Ectodermal cell (in vitro differentiated cells): ENCODE results near the gene CNNM2.
A peak's percentile ranks its signal among the peaks of the same experiment; 100 is the strongest.
"Not testable (repeated sequence)": the region's sequence is repeated elsewhere in the genome, so short reads cannot be mapped to it uniquely, and the experiment has no call there.

ENCODE experiments used
- H3K27ac ChIP-seq: 2 replicates; pipeline ENCODE4 v1.7.0; 2013; ENCODE audit warnings: mild to moderate bottlenecking, low read depth, low read length; ENCODE audit not compliant: insufficient read depth, poor library complexity, severe bottlenecking
- H3K27me3 ChIP-seq: 2 replicates; pipeline ENCODE4 v1.7.0; 2013; ENCODE audit warnings: mild to moderate bottlenecking, low read length; ENCODE audit not compliant: insufficient read depth, control insufficient read depth, poor library complexity, severe bottlenecking
- H3K36me3 ChIP-seq: one replicate; pipeline ENCODE4 v1.7.0; 2013; ENCODE audit warnings: low read length; ENCODE audit not compliant: control insufficient read depth, insufficient read depth
- H3K4me1 ChIP-seq: one replicate; pipeline ENCODE4 v1.7.0; 2013; ENCODE audit warnings: low read length; ENCODE audit not compliant: control insufficient read depth, insufficient read depth
- H3K4me3 ChIP-seq: 2 replicates; pipeline ENCODE4 v1.7.0; 2013; ENCODE audit warnings: low read depth, low read length, control low read depth; ENCODE audit not compliant: insufficient read depth
- H3K9me3 ChIP-seq: 2 replicates; pipeline ENCODE4 v1.7.0; 2013; ENCODE audit warnings: mild to moderate bottlenecking, low read length, moderate library complexity; ENCODE audit not compliant: control insufficient read depth
- WGBS, 2 experiments: methylation state at CpG; one replicate each; pipeline ENCODE4 v1.1.7; 2013; ENCODE audit warnings: missing lambda C conversion rate in 2 of 2; 5-methylcytosine and 5-hydroxymethylcytosine counted together

Gene CNNM2

DNA sequence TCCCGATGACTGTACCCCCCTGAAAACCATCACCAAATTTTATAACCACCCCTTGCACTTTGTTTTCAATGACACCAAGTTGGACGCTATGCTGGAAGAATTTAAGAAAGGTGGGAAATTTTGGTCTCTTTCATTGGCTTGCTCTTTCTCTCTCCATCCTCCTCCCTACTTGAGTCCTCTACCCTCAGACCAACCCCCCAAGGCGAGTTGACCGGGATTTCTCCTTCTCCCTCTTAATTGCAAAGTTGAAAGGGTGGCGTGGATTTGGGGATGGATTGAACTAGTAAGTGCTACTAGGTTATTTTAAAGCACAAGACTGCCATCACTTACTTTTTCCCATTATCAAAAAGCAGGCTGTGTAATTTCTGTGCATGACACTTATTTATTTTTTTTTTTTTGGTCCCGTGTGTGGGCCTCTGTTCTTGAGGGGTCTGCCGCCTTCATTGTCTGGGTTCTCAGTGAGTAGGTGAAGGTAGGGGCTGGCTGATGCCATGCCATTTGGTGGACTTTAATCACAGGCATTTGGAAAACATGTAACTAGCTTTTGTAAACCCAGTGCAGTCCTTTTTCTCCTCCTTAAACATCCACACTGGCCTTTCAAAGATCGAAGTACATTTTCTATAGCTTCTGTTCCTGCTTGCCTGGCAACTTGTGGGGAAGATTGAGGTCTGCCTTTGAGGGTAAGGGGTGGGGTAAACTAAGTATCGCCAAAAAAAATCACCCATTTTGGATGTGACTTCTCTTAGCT is 2.1 kb downstream of the CNNM2 start:
- Histone ChIP-seq H3K4me1 (no peaks in the 10 kb centered on the region), H3K27me3 (peaks cover 21% of the 10 kb centered on the region), H3K27ac (no peak overlapping the region), H3K9me3 (no peaks in the 10 kb centered on the region), H3K4me3 (peak overlapping the region; percentile 83), H3K36me3 (no peaks in the 10 kb centered on the region)
- WGBS, 2 experiments: 16 to 23% methylated on average over 5 to 6 of the region's 9 CpGs

DNA sequence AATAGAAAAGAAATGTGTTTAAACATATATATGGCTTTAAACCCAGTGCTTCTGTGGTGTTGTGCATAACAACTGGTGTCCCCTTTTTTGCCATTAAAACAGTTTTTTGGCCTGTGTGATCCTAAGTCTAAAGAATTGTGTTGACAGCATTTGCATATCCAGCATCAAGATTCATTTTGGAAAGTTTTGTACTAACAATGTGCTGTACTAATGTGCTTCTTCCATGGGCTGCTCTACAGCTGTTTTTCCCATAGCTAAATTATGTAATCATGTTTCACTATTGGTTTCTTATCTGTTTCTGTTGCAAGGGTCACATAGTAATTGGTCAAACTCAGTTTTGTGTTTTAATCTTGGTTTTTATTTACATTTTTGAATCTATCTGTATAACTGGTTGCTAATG is 5.5 kb downstream of the CNNM2 start:
- no peak overlapping the region for H3K4me3 ChIP-seq
- H3K4me1 ChIP-seq: no peaks in the 10 kb centered on the region
- H3K27ac ChIP-seq: no peak overlapping the region
- no peaks in the 10 kb centered on the region for H3K36me3 ChIP-seq
- no peaks in the 10 kb centered on the region for H3K9me3 ChIP-seq
- H3K27me3 ChIP-seq: peaks cover 15% of the 10 kb centered on the region

- Histone ChIP-seq H3K36me3 (no peaks in the 10 kb centered on the region), H3K27ac (no peak overlapping the region), H3K27me3 (no peaks in the 10 kb centered on the region), H3K9me3 (no peaks in the 10 kb centered on the region), H3K4me1 (no peaks in the 10 kb centered on the region), H3K4me3 (no peak overlapping the region)
- 95 to 96% methylated on average over 4 of the region's 6 CpGs for WGBS, 2 experiments
These were observed 8.7 kb downstream of the CNNM2 start for GRCh38 chr10:102926842-102927241.

DNA sequence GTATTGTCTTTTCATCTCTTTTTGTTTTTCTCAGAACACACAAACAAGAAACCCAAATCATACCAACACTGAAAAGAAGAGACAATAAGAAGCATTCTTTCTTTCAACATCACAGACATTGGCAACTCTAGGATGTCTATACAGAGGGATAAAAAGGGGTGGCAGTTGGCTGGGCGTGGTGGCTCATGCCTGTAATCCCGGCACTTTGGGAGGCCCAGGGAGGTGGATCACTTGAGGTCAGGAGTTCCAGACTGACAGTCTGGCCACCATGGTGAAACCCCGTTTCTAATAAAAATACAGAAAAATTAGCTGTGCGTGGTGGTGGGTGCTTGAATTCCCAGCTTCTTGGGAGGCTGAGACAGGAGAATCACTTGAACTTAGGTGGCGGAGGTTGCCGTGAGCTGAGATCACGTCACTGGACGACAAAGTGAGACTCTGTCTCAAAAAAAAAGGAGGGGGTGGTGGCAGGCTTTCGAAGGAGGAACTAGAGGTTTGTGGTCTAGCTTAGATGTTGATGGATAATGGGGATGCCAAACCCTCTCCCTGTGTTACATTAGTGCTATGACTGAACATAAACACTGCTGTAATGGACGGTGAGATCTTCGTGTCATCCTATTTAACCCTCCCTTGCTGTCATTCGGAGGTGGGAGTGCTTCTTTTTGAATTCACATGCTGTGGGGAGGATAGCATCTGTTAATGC is 9.4 kb downstream of the CNNM2 start:
- H3K4me3 ChIP-seq: no peak overlapping the region
- no peaks in the 10 kb centered on the region for H3K27me3 ChIP-seq
- H3K36me3 ChIP-seq: no peaks in the 10 kb centered on the region
- no peaks in the 10 kb centered on the region for H3K4me1 ChIP-seq
- 93% methylated on average over 12 of the region's 12 CpGs for WGBS, 2 experiments
- H3K27ac ChIP-seq: no peak overlapping the region
- H3K9me3 ChIP-seq: no peaks in the 10 kb centered on the region

DNA sequence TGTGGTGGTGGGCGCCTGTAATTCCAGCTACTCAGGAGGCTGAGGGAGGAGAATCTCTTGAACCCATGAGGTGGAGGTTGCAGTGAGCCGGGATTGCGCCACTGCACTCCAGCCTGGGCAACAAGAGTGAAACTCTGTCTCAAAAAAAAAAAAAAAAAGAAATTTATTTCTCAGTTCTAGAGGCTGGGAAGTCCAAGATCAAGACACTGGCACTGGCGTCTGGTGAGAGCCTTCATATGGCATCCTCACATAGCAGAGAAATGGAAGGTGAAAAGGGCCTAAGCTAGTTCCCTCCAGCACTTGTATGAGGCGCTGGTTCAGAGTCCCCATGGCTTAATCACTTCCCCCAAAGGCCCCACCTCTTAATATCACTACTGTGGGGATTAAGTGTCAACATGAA is 10.3 kb downstream of the CNNM2 start:
- not testable (repeated sequence) for H3K27me3 ChIP-seq, H3K27ac ChIP-seq, H3K4me1 ChIP-seq, H3K9me3 ChIP-seq, H3K36me3 ChIP-seq, H3K4me3 ChIP-seq
- WGBS, 2 experiments: 92 to 96% methylated on average over 5 of the region's 5 CpGs

- 92 to 97% methylated on average over 2 of the region's 2 CpGs for WGBS, 2 experiments
- Histone ChIP-seq H3K4me3 (no peak overlapping the region), H3K27ac (no peak overlapping the region), H3K9me3 (no peaks in the 10 kb centered on the region), H3K4me1 (no peaks in the 10 kb centered on the region), H3K36me3 (no peaks in the 10 kb centered on the region), H3K27me3 (no peaks in the 10 kb centered on the region)
These were observed 12.6 kb downstream of the CNNM2 start for GRCh38 chr10:102930720-102931119.

- H3K27ac ChIP-seq: no peak overlapping the region
These were observed 13.5 kb downstream of the CNNM2 start for GRCh38 chr10:102931643-102932042.

GRCh38 chr10:102935505-102935904 is 17.4 kb downstream of the CNNM2 start:
- Histone ChIP-seq H3K4me3 (no peak overlapping the region), H3K9me3 (no peaks in the 10 kb centered on the region), H3K27me3 (no peaks in the 10 kb centered on the region), H3K27ac (no peak overlapping the region), H3K36me3 (no peaks in the 10 kb centered on the region), H3K4me1 (no peaks in the 10 kb centered on the region)
- WGBS, 2 experiments: 92 to 96% methylated on average over 4 of the region's 4 CpGs

More at GRCh38 chr10:102931643-102932042, 13.5 kb downstream of the CNNM2 start:
- 94 to 96% methylated on average over 5 of the region's 5 CpGs for WGBS, 2 experiments
- no peaks in the 10 kb centered on the region for H3K9me3 ChIP-seq
- no peaks in the 10 kb centered on the region for H3K27me3 ChIP-seq
- H3K4me1 ChIP-seq: no peaks in the 10 kb centered on the region
- no peak overlapping the region for H3K4me3 ChIP-seq
- H3K36me3 ChIP-seq: no peaks in the 10 kb centered on the region

DNA sequence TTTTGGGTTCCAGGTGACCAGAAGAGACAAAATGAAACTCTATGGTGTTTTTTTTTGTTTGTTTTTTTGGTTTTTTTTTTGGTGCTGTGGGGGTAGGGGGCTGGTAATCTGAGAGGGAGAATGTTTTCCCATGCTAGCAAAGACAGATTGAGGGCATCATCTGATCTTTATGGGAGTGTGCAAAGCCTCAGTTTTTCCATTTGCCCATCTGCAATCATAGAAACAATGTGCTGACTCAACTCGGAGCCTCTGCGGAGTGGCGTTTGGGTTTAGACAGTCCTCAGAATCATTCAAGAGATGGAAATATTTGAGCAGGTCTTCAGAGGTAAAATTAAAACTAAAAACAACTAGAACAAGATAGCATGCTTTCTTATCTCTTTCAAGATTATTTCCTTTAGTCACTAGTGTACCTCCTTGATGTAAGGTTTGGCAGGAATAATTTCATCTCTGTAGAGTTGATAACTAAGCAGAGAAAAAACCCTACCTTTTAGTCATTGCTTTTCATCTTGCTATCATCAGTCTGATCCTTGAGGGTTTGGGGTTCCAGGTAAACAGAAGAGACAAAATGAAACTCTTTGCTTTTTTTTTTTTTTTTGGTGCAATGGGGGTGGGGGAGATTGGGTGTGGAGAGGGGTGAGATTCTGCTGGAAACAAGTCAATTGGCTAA is 18.0 kb downstream of the CNNM2 start:
- 97 to 98% methylated on average over 3 of the region's 3 CpGs for WGBS, 2 experiments
- H3K36me3 ChIP-seq: no peaks in the 10 kb centered on the region
- no peaks in the 10 kb centered on the region for H3K27me3 ChIP-seq
- H3K4me1 ChIP-seq: no peaks in the 10 kb centered on the region
- H3K27ac ChIP-seq: no peak overlapping the region
- H3K9me3 ChIP-seq: no peaks in the 10 kb centered on the region
- H3K4me3 ChIP-seq: no peak overlapping the region

GRCh38 chr10:102941401-102941800 is 23.3 kb downstream of the CNNM2 start:
- H3K4me1 ChIP-seq: peaks cover 5% of the 10 kb centered on the region
- H3K9me3 ChIP-seq: no peaks in the 10 kb centered on the region
- no peak overlapping the region for H3K4me3 ChIP-seq
- WGBS, 2 experiments: 92 to 94% methylated on average over 3 of the region's 3 CpGs
- no peaks in the 10 kb centered on the region for H3K36me3 ChIP-seq
- H3K27ac ChIP-seq: no peak overlapping the region
- H3K27me3 ChIP-seq: no peaks in the 10 kb centered on the region
